PC-9 (cell line): ENCODE measurements around the gene RALGAPA2. TPM values are rescaled to one million over a fixed set of nuclear protein-coding genes. Genes with fewer than 3 reads are reported as not detected.

Source experiments
- BruUV-seq: library from RNA; stranded (reverse); fragments of 400-500 nt; replicated peaks from 2 replicates; lab custom pipeline; 2021; lab: Mats Ljungman, UMichigan
- CTCF ChIA-PET: fragments of 300-600 bp; sonication (Branson Sonifier 250); formaldehyde crosslinking; loops from one replicate; lab custom pipeline; 2022; ENCODE audit warnings: antibody characterized with exemption; lab: Charles Lee
- POLR2A ChIA-PET: fragments of 300-600 bp; sonication (Branson Sonifier 250); formaldehyde crosslinking; loops from one replicate; lab custom pipeline; 2022; ENCODE audit warnings: antibody characterized with exemption; ENCODE audit not compliant: unreplicated experiment; lab: Charles Lee
- DNase-seq, 2 experiments: peaks; one replicate each; pipeline versions ENCODE4 v3.0.0 to v3.0.0-alpha.2; 2015 to 2022; ENCODE audit warnings: mixed read lengths in 1 of 2
- H2AFZ ChIP-seq: fragments of 200-600 bp; sonication (generic); 2 replicates; pipeline ENCODE4 v1.8.1; 2017; ENCODE audit warnings: antibody characterized with exemption
- H3F3A ChIP-seq: fragments of 200-600 bp; sonication (generic); 2 replicates; pipeline ENCODE4 v1.8.1; 2017; ENCODE audit warnings: antibody characterized with exemption, mild to moderate bottlenecking, low read depth; ENCODE audit not compliant: insufficient read depth
- H3K27ac ChIP-seq: fragments of 200-600 bp; sonication (generic); 2 replicates; pipeline ENCODE4 v1.6.1; 2016; ENCODE audit warnings: mixed run types
- H3K27me3 ChIP-seq: fragments of 200-600 bp; sonication (generic); 2 replicates; pipeline ENCODE4 v1.6.1; 2016; ENCODE audit warnings: low read depth, mixed run types; ENCODE audit not compliant: insufficient read depth
- H3K36me3 ChIP-seq: fragments of 200-600 bp; sonication (generic); 2 replicates; pipeline ENCODE4 v1.6.1; 2016; ENCODE audit warnings: low read depth, mixed run types
- H3K4me1 ChIP-seq: fragments of 200-600 bp; sonication (generic); replicated peaks from 2 replicates; pipeline ENCODE4 v1.6.1; 2016; ENCODE audit warnings: mixed run types; ENCODE audit not compliant: insufficient read depth
- H3K4me2 ChIP-seq: fragments of 200-600 bp; sonication (generic); 2 replicates; pipeline ENCODE4 v1.6.1; 2017; ENCODE audit warnings: mixed run types
- H3K4me3 ChIP-seq: fragments of 200-600 bp; sonication (generic); 2 replicates; pipeline ENCODE4 v1.6.1; 2016; ENCODE audit warnings: mixed run types
- H3K79me2 ChIP-seq: fragments of 200-600 bp; sonication (generic); 2 replicates; pipeline ENCODE4 v1.6.1; 2017; ENCODE audit warnings: low read depth, mixed run types
- H3K9me2 ChIP-seq: fragments of 200-600 bp; sonication (generic); 2 replicates; pipeline ENCODE4 v1.8.1; 2017; ENCODE audit warnings: mild to moderate bottlenecking; ENCODE audit not compliant: insufficient read depth
- H3K9me3 ChIP-seq: fragments of 200-600 bp; sonication (generic); 2 replicates; pipeline ENCODE4 v1.8.1; 2016; ENCODE audit warnings: low read depth; ENCODE audit not compliant: insufficient read depth
- H4K20me1 ChIP-seq: fragments of 200-600 bp; sonication (generic); 2 replicates; pipeline ENCODE4 v1.8.1; 2017; ENCODE audit not compliant: insufficient read depth
- CTCF ChIP-seq: fragments of 200-600 bp; sonication (generic); conservative IDR thresholded peaks from 2 replicates; pipeline ENCODE4 v1.6.1; 2017; ENCODE audit warnings: mixed run types, antibody characterized with exemption, mild to moderate bottlenecking, moderate library complexity
- EZH2 ChIP-seq: fragments of 200-600 bp; sonication (generic); IDR thresholded peaks from 2 replicates; pipeline ENCODE4 v1.8.0; 2017; ENCODE audit warnings: antibody characterized with exemption, low read depth
- intact Hi-C: fragments of 100-400 bp; cut with micrococcal nuclease; formaldehyde crosslinking; loops from one replicate; pipeline ENCODE4 v1.10.0; 2022; ENCODE audit not compliant: unreplicated experiment
- total RNA-seq: library from RNA; stranded (reverse); gene quantifications from 2 replicates; pipeline ENCODE4 v1.2.3, GENCODE V29; 2021

The RALGAPA2 gene
- total RNA-seq, 1 experiment from 2014 or later: 28.7 TPM

- Histone ChIP-seq H3K36me3 (no peaks in the 10 kb centered on the region), H4K20me1 (no peaks in the 10 kb centered on the region), H2AFZ (no peak overlapping the region), H3K79me2 (no peaks in the 10 kb centered on the region), H3K4me3 (no peak overlapping the region), H3F3A (no peaks in the 10 kb centered on the region), H3K9me3 (no peaks in the 10 kb centered on the region), H3K4me1 (no peaks in the 10 kb centered on the region), H3K4me2 (no peak overlapping the region), H3K27ac (no peak overlapping the region), H3K27me3 (no peaks in the 10 kb centered on the region), H3K9me2 (no peaks in the 10 kb centered on the region)
- BruUV-seq: no TSS peak
- ChIA-PET POLR2A (no interaction called here), CTCF (no interaction called here)
- TF ChIP-seq CTCF: no peak
- TF ChIP-seq EZH2: no peak
- intact Hi-C loops: no loop called here
- DNase-seq: no peak
Measured at GRCh38 chr20:20527661-20528060, 184.8 kb downstream of the RALGAPA2 start.

GRCh38 chr20:20525756-20526155, 186.7 kb downstream of the RALGAPA2 start:
- TF ChIP-seq EZH2: no peak
- TF ChIP-seq CTCF: no peak
- H3K36me3 ChIP-seq: no peaks in the 10 kb centered on the region
- no peak overlapping the region for H2AFZ ChIP-seq
- BruUV-seq: no TSS peak
- intact Hi-C loops: no loop called here
- peaks cover 13% of the 10 kb centered on the region for H3K4me1 ChIP-seq
- POLR2A ChIA-PET: no interaction called here
- no peaks in the 10 kb centered on the region for H3K79me2 ChIP-seq
- H3K4me2 ChIP-seq: no peak overlapping the region
- H3K27me3 ChIP-seq: no peaks in the 10 kb centered on the region
- H3K9me3 ChIP-seq: no peaks in the 10 kb centered on the region
- H4K20me1 ChIP-seq: no peaks in the 10 kb centered on the region
- no peak for DNase-seq
- H3K9me2 ChIP-seq: no peaks in the 10 kb centered on the region
- H3K4me3 ChIP-seq: no peak overlapping the region
- CTCF ChIA-PET: no interaction called here
- H3K27ac ChIP-seq: no peak overlapping the region
- H3F3A ChIP-seq: peaks cover 11% of the 10 kb centered on the region; the same call in 1 of the 2 replicates

- Histone ChIP-seq H3K27me3 (no peaks in the 10 kb centered on the region), H3K36me3 (no peaks in the 10 kb centered on the region), H3K4me1 (peaks cover 18% of the 10 kb centered on the region), H3K27ac (no peak overlapping the region), H3K79me2 (no peaks in the 10 kb centered on the region), H3K9me3 (no peaks in the 10 kb centered on the region), H3F3A (peaks cover 16% of the 10 kb centered on the region), H3K9me2 (no peaks in the 10 kb centered on the region), H4K20me1 (no peaks in the 10 kb centered on the region), H3K4me2 (no peak overlapping the region), H2AFZ (no peak overlapping the region), H3K4me3 (no peak overlapping the region)
- no peak for TF ChIP-seq EZH2
- TF ChIP-seq CTCF: no peak
- DNase-seq: no peak
- ChIA-PET POLR2A (no interaction called here), CTCF (no interaction called here)
- BruUV-seq: no TSS peak
- intact Hi-C loops: no loop called here
Measured at GRCh38 chr20:20525214-20525613, 187.2 kb downstream of the RALGAPA2 start.
